ENCODE data around the gene CIBAR2. TPM values are rescaled to one million over a fixed set of nuclear protein-coding genes. Genes with fewer than 3 reads are reported as not detected.

CIBAR2 gene
- total RNA-seq, 4 donors from 2014 or later, result not detected

DNA sequence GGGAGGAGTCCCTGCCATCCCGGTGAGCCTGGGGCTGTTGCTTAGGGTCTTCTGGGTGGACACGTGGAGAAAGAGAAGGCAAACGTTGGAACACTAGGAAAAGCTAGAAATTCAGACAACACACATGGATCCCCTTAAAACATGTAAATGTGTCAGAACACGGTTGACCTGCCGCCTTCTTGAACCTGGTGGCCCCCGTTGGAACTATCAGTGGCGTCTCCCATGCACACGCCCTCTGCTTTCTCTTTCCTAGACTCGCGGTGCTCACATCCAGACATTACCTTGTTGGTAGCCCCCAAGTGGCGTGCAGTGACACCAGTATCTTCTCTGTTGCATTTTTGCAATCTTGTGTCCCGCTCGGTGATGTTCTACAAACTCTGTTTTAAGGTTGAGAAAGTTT is 18.6 kb downstream of the CIBAR2 start:
- peaks cover 18 to 24% of the 10 kb centered on the region in 2 donors for H3K4me1 ChIP-seq
- H3K27me3 ChIP-seq, result no peaks in the 10 kb centered on the region
- TF ChIP-seq CTCF (IDR thresholded peaks at IDR 0.05), result no peak
- TF ChIP-seq POLR2A (IDR thresholded peaks at IDR 0.05), result no peak
- DNase-seq, result no peak
- intact Hi-C loops (cut with DNase I), result no loop called here
- no peak overlapping the region for H3K4me3 ChIP-seq (replicated peaks in 1 of 3)
- no peaks in the 10 kb centered on the region for H3K9me3 ChIP-seq
- H3K36me3 ChIP-seq, result no peaks in the 10 kb centered on the region
- 85 to 89% methylated on average over 13 of the region's 13 CpGs for WGBS, 2 donors
- no peak overlapping the region for H3K27ac ChIP-seq

GRCh38 chr16:85092851-85093250 is 19.4 kb downstream of the CIBAR2 start:
- intact Hi-C loops (cut with DNase I), result no loop called here
- Histone ChIP-seq H3K4me1 (peaks cover 18 to 24% of the 10 kb centered on the region in 2 donors), H3K36me3 (no peaks in the 10 kb centered on the region), H3K27me3 (no peaks in the 10 kb centered on the region), H3K4me3 (replicated peaks in 1 of 3) (no peak overlapping the region), H3K9me3 (no peaks in the 10 kb centered on the region), H3K27ac (no peak overlapping the region)
- TF ChIP-seq POLR2A (IDR thresholded peaks at IDR 0.05), result no peak
- no peak for TF ChIP-seq CTCF (IDR thresholded peaks at IDR 0.05)
- no peak for DNase-seq
- WGBS, 2 donors, result 84 to 91% methylated on average over 11 to 18 of the region's 18 CpGs

- H3K9me3 ChIP-seq, result no peaks in the 10 kb centered on the region
- intact Hi-C loops (cut with DNase I), result no loop called here
- H3K4me3 ChIP-seq (replicated peaks in 1 of 3), result no peak overlapping the region
- DNase-seq, result no peak
- TF ChIP-seq POLR2A (IDR thresholded peaks at IDR 0.05) (no peak), CTCF (IDR thresholded peaks at IDR 0.05) (no peak)
- no peaks in the 10 kb centered on the region for H3K36me3 ChIP-seq
- no peaks in the 10 kb centered on the region for H3K27me3 ChIP-seq
- H3K27ac ChIP-seq, result no peak overlapping the region
- peaks cover 18 to 24% of the 10 kb centered on the region in 2 donors for H3K4me1 ChIP-seq
- WGBS, 2 donors, result 76 to 85% methylated on average over 9 of the region's 9 CpGs
These were observed 20.0 kb downstream of the CIBAR2 start for GRCh38 chr16:85092309-85092708.

GRCh38 chr16:85091522-85091910 is 20.8 kb downstream of the CIBAR2 start:
- no peak overlapping the region for H3K27ac ChIP-seq
- DNase-seq, result no peak

More at GRCh38 chr16:85091522-85091910, 20.8 kb downstream of the CIBAR2 start:
- no peaks in the 10 kb centered on the region for H3K9me3 ChIP-seq
- WGBS, 2 donors, result 89 to 92% methylated on average over 7 of the region's 7 CpGs
- H3K4me1 ChIP-seq, result peaks cover 18 to 24% of the 10 kb centered on the region in 2 donors
- no peaks in the 10 kb centered on the region for H3K27me3 ChIP-seq
- TF ChIP-seq POLR2A (IDR thresholded peaks at IDR 0.05), result no peak
- no peak for TF ChIP-seq CTCF (IDR thresholded peaks at IDR 0.05)
- intact Hi-C loops (cut with DNase I), result no loop called here
- H3K4me3 ChIP-seq (replicated peaks in 1 of 3), result no peak overlapping the region
- H3K36me3 ChIP-seq, result no peaks in the 10 kb centered on the region
